ENCODE measurements around the gene MAMDC2.
"Not testable (repeated sequence)": the region's sequence is repeated elsewhere in the genome, so short reads cannot be mapped to it uniquely, and the experiment has no call there.

MAMDC2 gene

DNA sequence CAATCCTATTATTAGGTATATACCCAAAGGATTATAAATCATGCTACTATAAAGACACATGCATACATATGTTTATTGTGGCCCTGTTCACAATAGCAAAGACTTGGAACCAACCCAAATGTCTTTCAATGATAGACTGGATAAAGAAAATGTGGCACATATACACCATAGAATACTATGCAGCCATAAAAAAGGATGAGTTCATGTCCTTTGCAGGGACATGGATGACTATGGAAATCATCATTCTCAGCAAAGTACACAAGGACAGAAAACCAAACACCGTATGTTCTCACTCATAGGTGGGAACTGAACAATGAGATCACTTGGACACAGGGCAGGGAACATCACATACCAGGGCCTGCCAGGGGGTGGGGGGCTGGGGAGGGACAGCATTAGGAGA is 202.3 kb downstream of the MAMDC2 start:
- H3K27me3 Mint-ChIP-seq; H3K4me3 Mint-ChIP-seq; H3K4me1 Mint-ChIP-seq (ENCODE audit: low read depth); H3K36me3 Mint-ChIP-seq; H3K27ac Mint-ChIP-seq; H3K9me3 Mint-ChIP-seq (ENCODE audit: low read depth): not testable (repeated sequence)

DNA sequence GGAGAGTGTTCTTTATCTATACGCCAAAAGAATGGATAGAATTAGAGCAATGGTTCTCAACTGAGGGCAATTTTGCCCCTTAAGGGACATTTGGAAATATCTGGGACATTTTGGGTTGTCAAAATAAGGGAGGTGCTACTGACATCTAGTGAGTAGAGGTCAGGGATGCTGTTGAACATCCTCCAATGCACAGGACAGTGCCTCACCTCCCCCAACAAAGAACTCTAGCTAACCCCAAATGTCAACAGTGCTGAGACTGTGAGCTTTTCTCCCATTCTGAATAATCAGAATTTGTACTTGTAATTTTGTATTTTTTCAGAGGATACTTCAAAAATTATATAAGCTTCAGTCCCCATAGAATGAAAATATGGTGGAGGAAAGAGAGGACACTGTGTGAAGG is 206.6 kb downstream of the MAMDC2 start:
- no peak overlapping the region for H3K4me3 Mint-ChIP-seq
- peaks cover 2% of the 10 kb centered on the region for H3K27me3 Mint-ChIP-seq
- no peaks in the 10 kb centered on the region for H3K9me3 Mint-ChIP-seq (ENCODE audit: low read depth)
- H3K36me3 Mint-ChIP-seq, result peaks cover 2% of the 10 kb centered on the region
- peaks cover under 1% of the 10 kb centered on the region for H3K4me1 Mint-ChIP-seq (ENCODE audit: low read depth)
- no peak overlapping the region for H3K27ac Mint-ChIP-seq

DNA sequence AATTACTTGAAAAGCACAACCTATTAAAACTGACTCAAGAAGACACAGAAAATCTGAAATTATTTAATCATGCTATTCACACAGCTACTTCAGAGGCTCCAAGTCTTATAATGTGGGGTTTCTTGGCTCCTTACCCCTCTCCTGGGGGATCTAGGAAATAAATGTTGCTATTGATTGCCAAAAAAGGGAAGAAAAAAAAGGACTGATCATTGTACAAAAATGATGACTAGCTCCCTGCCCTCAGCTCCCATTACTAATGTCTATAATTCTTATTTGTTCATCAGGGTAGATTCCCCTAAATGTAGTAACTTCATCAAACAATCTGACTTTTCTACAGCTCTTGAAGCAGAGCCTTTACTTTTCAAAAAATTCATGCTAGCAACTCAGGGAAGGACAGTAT is 211.8 kb downstream of the MAMDC2 start:
- H3K4me1 Mint-ChIP-seq (ENCODE audit: low read depth), result peaks cover 33% of the 10 kb centered on the region
- H3K27me3 Mint-ChIP-seq, result peaks cover under 1% of the 10 kb centered on the region
- H3K9me3 Mint-ChIP-seq (ENCODE audit: low read depth), result no peaks in the 10 kb centered on the region
- H3K36me3 Mint-ChIP-seq, result peaks cover 6% of the 10 kb centered on the region
- no peak overlapping the region for H3K4me3 Mint-ChIP-seq
- no peak overlapping the region for H3K27ac Mint-ChIP-seq

DNA sequence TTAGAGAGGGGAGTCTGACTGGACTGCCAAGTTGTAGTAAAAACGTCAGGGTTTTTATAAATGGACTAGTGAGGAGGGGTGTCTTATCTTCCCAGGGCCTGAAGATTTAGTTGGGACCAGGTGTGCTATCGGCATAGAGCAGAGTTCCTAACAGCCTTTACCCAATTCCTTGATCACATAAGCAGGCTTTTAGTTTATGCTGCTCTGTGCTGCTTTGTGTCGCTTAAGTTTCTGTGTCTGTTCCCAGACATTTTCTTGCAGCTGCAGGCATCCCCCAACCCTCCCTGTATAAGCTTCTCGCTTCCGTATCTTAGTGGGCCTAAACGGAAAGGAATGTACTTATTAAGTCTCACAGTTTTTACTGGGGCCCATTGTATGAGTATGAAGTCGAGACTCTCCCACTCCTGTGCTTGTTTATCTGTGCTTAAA is 212.5 kb downstream of the MAMDC2 start:
- H3K9me3 Mint-ChIP-seq (ENCODE audit: low read depth), result no peaks in the 10 kb centered on the region
- no peaks in the 10 kb centered on the region for H3K27me3 Mint-ChIP-seq
- peaks cover 39% of the 10 kb centered on the region for H3K4me1 Mint-ChIP-seq (ENCODE audit: low read depth)
- peaks cover 7% of the 10 kb centered on the region for H3K36me3 Mint-ChIP-seq
- H3K4me3 Mint-ChIP-seq, result peak overlapping the region; percentile 30
- no peak overlapping the region for H3K27ac Mint-ChIP-seq

DNA sequence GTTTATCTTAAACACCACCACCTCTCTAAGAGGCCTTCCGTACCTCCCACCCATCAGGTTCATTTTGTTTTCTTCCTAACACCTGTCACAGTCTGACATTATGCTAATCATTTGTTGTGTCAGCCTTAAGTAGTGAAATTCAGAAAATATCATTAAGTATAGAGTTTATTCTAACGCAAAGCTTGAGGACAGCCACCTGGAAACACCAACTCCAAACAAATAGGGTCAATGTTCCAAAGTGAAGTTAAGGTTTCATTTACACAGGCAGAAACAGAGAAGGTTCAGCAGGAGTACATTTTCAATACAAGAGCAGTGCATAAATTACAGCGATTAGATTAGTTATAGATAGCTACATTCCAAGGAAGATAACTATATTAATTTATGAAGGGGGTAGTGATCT is 213.9 kb downstream of the MAMDC2 start:
- Mint-ChIP-seq H3K36me3 (peaks cover 18% of the 10 kb centered on the region), H3K4me3 (peak overlapping the region; percentile 99), H3K27me3 (no peaks in the 10 kb centered on the region), H3K4me1 (ENCODE audit: low read depth) (peaks cover 53% of the 10 kb centered on the region), H3K9me3 (ENCODE audit: low read depth) (no peaks in the 10 kb centered on the region), H3K27ac (peak overlapping the region; percentile 96)

DNA sequence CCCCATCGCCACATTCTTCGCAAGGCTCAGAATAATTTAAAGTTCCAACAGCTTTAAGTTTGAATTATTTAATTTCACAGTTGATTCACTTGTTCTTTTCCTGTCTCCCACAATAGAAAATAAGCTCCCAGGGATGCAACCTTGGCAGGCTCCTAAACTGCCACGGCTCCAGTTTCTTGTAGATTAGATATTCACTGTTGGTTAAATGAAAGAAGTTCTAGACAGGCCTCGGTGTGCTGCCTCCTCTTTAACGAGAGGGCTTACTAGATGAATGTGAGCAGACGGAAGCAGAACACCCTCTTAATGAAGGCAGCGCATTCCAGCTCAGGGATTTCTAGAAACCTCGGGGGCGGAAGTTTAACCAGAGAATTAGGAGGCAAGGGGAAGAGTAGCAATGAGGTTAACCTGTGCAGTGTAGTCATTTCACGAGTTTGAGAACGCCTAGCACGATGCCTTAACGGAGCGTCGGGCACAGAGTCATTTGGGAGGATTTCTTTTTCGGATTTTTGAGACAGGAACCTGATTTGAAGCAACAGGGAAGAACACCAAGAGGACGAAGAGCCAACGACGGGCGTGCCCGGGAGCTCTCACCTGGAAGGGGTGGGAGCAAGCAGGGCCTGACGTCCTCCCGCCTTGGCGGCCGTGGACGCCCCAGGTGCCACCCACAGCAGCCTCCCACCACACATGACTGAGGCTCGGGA is 214.5 kb downstream of the MAMDC2 start:
- Mint-ChIP-seq H3K9me3 (ENCODE audit: low read depth) (no peaks in the 10 kb centered on the region), H3K4me1 (ENCODE audit: low read depth) (peaks cover 59% of the 10 kb centered on the region), H3K27ac (peak overlapping the region; percentile 96), H3K36me3 (peaks cover 20% of the 10 kb centered on the region), H3K27me3 (no peaks in the 10 kb centered on the region), H3K4me3 (peak overlapping the region; percentile 99)

DNA sequence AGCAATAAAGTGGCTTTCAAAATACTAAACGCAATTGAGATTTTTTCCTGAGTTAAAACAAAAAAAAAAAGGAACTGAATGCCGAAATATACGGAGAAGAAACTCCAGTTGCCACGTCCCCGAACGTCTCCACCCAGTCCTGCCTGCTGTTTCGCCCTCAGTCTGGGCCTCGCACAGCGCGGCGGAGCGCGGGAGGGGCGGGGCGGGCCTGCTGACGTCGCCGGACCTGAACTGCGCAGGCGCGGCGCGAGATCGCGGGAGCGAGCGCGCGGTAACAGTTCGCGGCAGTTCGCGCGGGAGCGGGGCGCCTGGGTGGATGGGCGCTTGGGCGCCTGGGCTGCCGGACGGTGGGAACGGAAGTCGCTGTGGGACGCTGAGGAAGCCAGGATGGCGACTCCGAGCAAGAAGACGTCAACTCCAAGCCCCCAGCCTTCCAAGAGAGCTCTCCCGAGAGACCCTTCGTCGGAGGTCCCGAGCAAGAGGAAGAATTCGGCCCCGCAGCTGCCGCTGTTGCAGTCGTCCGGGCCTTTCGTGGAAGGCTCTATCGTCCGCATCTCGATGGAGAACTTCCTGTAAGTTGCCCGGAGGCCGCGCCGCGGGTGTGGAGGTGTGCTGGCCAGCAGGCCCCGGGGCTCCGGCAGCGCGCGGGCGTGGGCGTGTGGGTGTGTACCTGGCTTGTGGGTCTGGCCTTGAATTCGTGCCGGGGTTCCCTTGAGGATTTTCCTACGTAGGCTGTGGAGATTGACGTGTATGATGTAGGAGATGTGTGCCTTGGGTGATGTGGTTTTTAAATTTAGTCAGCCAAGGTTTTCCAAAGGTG is 215.3 kb downstream of the MAMDC2 start, which contains the start of gene SMC5:
Gene SMC5, plus strand, starts transcription at position 287 of the 820 bp plus-strand sequence. Its CDS starts 101 bp downstream, at position 388.
- Mint-ChIP-seq H3K27ac (peak within 1 kb of the TSS; percentile 96), H3K4me3 (peak within 1 kb of the TSS; percentile 99), H3K4me1 (ENCODE audit: low read depth) (peaks cover 62% of the 10 kb centered on the region), H3K36me3 (peaks cover 20% of the 10 kb centered on the region), H3K27me3 (no peaks in the 10 kb centered on the region), H3K9me3 (ENCODE audit: low read depth) (no peaks in the 10 kb centered on the region)

DNA sequence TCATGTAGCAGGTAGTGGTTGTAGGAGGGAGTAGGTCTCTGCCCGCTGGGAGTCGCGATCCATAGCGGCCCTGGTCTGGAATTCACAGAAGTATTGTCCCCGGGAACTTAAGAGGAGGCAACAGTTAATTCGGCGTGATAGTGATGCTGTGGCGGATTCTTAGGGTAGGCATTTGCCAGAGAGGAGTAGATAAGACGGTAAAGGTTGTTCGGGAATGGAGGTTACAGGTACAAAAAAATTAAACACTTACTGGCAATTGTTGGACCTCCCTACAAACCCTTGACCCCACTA is 215.8 kb downstream of the MAMDC2 start:
- Mint-ChIP-seq H3K27ac (peak overlapping the region; percentile 96), H3K4me1 (ENCODE audit: low read depth) (peaks cover 65% of the 10 kb centered on the region), H3K9me3 (ENCODE audit: low read depth) (no peaks in the 10 kb centered on the region), H3K27me3 (no peaks in the 10 kb centered on the region), H3K36me3 (peaks cover 21% of the 10 kb centered on the region), H3K4me3 (peak overlapping the region; percentile 99)

DNA sequence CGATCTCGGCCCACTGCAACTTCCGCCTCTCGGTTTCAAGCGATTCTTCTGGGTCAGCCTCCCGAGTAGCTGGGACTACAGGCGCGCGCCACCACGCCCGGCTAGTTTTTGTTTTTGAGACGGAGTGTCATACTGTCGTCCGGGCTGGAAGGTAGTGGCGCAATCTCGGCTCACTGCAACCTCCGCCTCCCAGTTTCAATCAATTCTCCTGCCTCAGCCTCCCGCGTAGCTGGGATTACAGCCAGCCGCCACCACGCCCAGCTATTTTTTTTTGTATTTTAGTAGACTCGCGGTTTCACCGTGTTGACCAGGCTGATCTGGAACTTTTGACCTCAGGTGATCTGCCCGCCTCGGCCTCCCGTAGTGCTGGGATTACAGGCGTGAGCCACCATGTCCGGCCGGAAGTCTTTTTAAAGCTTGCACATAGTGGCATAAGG is 216.4 kb downstream of the MAMDC2 start:
- Mint-ChIP-seq H3K9me3 (ENCODE audit: low read depth) (no peaks in the 10 kb centered on the region), H3K4me3 (peak overlapping the region; percentile 99), H3K36me3 (peaks cover 25% of the 10 kb centered on the region), H3K27me3 (no peaks in the 10 kb centered on the region), H3K27ac (peak overlapping the region; percentile 96), H3K4me1 (ENCODE audit: low read depth) (peaks cover 69% of the 10 kb centered on the region)

DNA sequence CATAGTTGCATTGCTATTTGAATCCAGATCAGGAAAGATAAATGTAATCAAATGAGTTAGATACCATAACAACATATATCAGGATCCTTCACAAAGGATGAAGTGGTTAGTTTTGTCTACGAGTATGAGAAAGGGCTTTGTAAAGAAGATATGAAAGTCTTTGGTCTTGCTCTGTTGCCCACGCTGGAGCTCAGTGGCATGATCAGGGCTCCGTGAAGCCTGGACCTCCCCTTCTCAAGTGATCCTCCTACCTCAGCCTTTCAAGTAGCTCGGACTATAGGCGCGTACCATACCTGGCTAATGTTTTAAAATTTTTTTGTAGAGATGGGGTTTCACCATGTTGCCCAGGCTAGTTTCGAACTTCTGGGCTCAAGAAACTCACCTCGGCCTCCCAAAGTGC is 217.0 kb downstream of the MAMDC2 start:
- Mint-ChIP-seq H3K4me3 (peak overlapping the region; percentile 99), H3K27ac (no peak overlapping the region), H3K9me3 (ENCODE audit: low read depth) (no peaks in the 10 kb centered on the region), H3K36me3 (peaks cover 25% of the 10 kb centered on the region), H3K27me3 (no peaks in the 10 kb centered on the region), H3K4me1 (ENCODE audit: low read depth) (peaks cover 68% of the 10 kb centered on the region)

DNA sequence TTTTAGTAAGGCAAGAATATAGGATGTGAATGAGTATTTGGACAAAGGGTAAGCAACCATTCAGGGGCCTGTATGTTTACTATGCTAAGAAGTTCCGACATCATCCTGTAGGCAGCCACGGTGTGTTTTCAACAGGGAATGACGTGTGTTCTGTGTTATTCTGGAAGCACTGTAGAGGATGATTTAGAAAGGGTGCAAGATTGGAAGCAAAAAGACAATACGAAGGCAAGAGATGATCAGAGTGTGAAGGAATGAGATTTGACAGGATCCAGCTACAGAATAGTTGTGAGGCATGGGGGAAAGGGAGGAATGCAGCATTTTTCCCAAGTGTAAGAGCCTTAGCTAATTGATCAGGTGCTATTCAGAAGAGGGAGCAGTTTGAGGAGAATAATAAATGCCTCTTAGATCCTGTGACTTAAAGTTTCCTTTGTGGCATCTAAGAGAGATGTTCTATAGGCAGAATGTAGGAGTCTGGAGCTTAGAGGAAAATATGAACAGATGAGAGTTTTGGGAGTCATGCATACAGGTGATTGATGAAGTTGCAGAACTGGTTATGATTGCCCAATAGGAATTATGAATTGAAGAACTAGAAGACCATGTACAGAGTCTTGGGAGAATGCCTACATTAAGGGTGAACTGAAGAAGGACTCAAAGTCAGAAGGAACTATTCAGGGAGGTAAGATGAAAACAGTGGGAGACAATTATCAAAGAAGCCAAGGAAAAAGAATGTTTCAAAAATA is 217.7 kb downstream of the MAMDC2 start:
- peaks cover 25% of the 10 kb centered on the region for H3K36me3 Mint-ChIP-seq
- peak overlapping the region; percentile 99 for H3K4me3 Mint-ChIP-seq
- peaks cover 67% of the 10 kb centered on the region for H3K4me1 Mint-ChIP-seq (ENCODE audit: low read depth)
- no peaks in the 10 kb centered on the region for H3K9me3 Mint-ChIP-seq (ENCODE audit: low read depth)
- H3K27me3 Mint-ChIP-seq, result no peaks in the 10 kb centered on the region
- peak overlapping the region; percentile 22 for H3K27ac Mint-ChIP-seq

DNA sequence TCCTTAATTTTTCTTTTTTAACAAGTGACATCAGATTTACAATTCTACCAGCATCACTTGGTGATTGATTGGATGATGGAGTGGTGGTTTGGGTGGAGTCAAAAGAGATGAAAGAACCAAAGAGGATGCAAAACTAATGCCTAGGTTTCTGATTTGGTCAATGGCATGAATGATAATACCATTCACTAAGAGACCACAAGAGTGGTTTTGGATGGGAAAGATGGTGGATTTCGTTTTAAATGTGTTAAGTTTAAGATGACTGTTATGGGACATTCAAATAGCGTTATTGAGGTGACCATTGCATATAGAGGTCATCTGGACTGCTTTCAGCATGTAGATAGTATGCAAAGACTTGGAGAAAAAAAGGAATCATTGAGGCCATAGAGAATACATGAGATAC is 218.7 kb downstream of the MAMDC2 start:
- peaks cover 25% of the 10 kb centered on the region for H3K36me3 Mint-ChIP-seq

DNA sequence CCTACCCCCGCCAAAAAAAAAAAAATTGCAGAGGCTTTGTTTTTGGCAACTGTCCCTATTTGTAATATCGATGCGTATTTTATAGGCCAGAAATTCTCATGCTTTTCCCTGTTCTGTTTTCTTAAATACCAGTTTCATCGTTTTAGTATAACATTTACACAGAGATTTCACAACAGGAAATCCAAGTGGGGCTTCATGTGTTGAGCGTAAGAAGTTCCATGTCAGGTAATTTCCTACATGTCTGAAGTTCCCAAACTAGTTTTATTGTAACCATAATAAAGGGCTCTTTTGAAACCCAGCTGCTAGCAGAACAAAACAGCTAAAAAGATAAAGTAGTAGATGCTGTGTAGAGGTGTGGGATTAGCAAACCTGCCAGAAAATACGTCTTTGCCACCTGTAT is 219.3 kb downstream of the MAMDC2 start:
- no peaks in the 10 kb centered on the region for H3K27me3 Mint-ChIP-seq
- H3K9me3 Mint-ChIP-seq (ENCODE audit: low read depth), result no peaks in the 10 kb centered on the region
- peaks cover 64% of the 10 kb centered on the region for H3K4me1 Mint-ChIP-seq (ENCODE audit: low read depth)
- H3K4me3 Mint-ChIP-seq, result peak overlapping the region; percentile 38
- no peak overlapping the region for H3K27ac Mint-ChIP-seq
- peaks cover 29% of the 10 kb centered on the region for H3K36me3 Mint-ChIP-seq

More for the DNA sequence above, 218.7 kb downstream of the MAMDC2 start:
- Mint-ChIP-seq H3K27me3 (no peaks in the 10 kb centered on the region), H3K4me3 (peak overlapping the region; percentile 99), H3K4me1 (ENCODE audit: low read depth) (peaks cover 65% of the 10 kb centered on the region), H3K9me3 (ENCODE audit: low read depth) (no peaks in the 10 kb centered on the region), H3K27ac (peak overlapping the region; percentile 36)

DNA sequence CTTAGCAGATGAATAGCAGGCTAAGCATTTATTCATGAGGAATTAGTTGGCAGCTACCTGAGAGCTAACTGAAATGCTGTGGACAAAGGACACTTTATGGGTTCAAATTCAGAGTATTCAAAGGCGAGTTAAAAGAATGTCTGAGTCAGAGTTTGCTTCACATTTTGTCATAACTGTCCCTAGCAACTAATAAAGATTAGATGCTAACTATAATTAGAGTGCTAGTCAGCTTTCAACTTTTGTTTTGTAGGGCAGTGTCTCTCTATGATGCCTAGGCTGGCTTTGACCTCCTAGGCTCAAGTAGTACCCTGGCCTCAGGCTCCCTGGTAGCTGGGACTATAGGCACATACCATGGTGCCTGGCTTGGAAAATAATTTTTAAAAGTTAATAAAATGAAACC is 219.8 kb downstream of the MAMDC2 start:
- Mint-ChIP-seq H3K9me3 (ENCODE audit: low read depth) (no peaks in the 10 kb centered on the region), H3K27me3 (no peaks in the 10 kb centered on the region), H3K27ac (no peak overlapping the region), H3K36me3 (peaks cover 29% of the 10 kb centered on the region), H3K4me1 (ENCODE audit: low read depth) (peaks cover 60% of the 10 kb centered on the region), H3K4me3 (no peak overlapping the region)
